K562 (cell line): ENCODE results near the gene ZNF598. TPM values are rescaled to one million over a fixed set of nuclear protein-coding genes. Genes with fewer than 3 reads are reported as not detected.

ENCODE experiments used
- CREM ChIP-seq: IDR thresholded peaks from 2 replicates; pipeline ENCODE4 v1.6.1; 2014; ENCODE audit warnings: antibody characterized with exemption, low read depth
- CTBP1 ChIP-seq: fragments of 450-650 bp; IDR thresholded peaks from 2 replicates; pipeline ENCODE4 v1.6.1; 2016; ENCODE audit warnings: borderline replicate concordance
- CTCFL ChIP-seq: IDR thresholded peaks from 2 replicates; pipeline ENCODE4 v1.6.1; 2011; ENCODE audit warnings: borderline replicate concordance, low read depth, mild to moderate bottlenecking, moderate library complexity, low read length; ENCODE audit not compliant: insufficient read depth, poor library complexity, severe bottlenecking
- EGR1 ChIP-seq: fragments of 450-650 bp; conservative IDR thresholded peaks from 2 replicates; pipeline ENCODE4 v1.6.1; 2017; ENCODE audit warnings: mild to moderate bottlenecking
- FOXJ2 ChIP-seq: fragments of 200-800 bp; sonication (Bioruptor generic); IDR thresholded peaks from 2 replicates; pipeline ENCODE4 v1.6.1; 2016; ENCODE audit warnings: missing genetic modification characterization, missing compliant biosample characterization
- FOXM1 ChIP-seq, 2 experiments: fragments of 450-650 bp in 1 of 2; sonication (generic) in 1 of 2; formaldehyde crosslinking in 1 of 2; IDR thresholded peaks; 2 replicates each; pipeline versions ENCODE4 v1.6.1 to v1.9.0; 2017 to 2022; ENCODE audit warnings: low read depth in 2 of 2, mild to moderate bottlenecking in 2 of 2, missing genetic modification reagents in 1 of 2, moderate library complexity in 1 of 2
- FOXO4 ChIP-seq: fragments of 450-650 bp; formaldehyde crosslinking; IDR thresholded peaks from 2 replicates; pipeline ENCODE4 v1.4.0; 2020; ENCODE audit warnings: mild to moderate bottlenecking, moderate library complexity
- GMEB1 ChIP-seq: fragments of 250-450 bp; sonication (Bioruptor Pico); IDR thresholded peaks from 2 replicates; pipeline ENCODE4 v1.4.0; 2020; ENCODE audit warnings: mild to moderate bottlenecking
- GTF2A2 ChIP-seq: IDR thresholded peaks from 2 replicates; pipeline ENCODE4 v1.6.1; 2016; ENCODE audit warnings: mild to moderate bottlenecking, missing genetic modification characterization, missing compliant biosample characterization
- KDM2B ChIP-seq: fragments of 250-450 bp; sonication (Bioruptor Pico); IDR thresholded peaks from 2 replicates; pipeline ENCODE4 v1.8.0; 2021; ENCODE audit warnings: mild to moderate bottlenecking, moderate library complexity
- NFE2L1 ChIP-seq: fragments of 450-650 bp; IDR thresholded peaks from 2 replicates; pipeline ENCODE4 v1.6.1; 2016; ENCODE audit warnings: missing genetic modification characterization, low read depth, mild to moderate bottlenecking, missing compliant biosample characterization, moderate library complexity, borderline replicate concordance
- NFXL1 ChIP-seq: fragments of 450-650 bp; formaldehyde crosslinking; IDR thresholded peaks from 2 replicates; pipeline ENCODE4 v1.4.0; 2021; ENCODE audit warnings: mild to moderate bottlenecking
- NR1H2 ChIP-seq: sonication (generic); formaldehyde crosslinking; IDR thresholded peaks from 2 replicates; pipeline ENCODE4 v1.4.0; 2020; ENCODE audit warnings: mild to moderate bottlenecking, missing genetic modification reagents
- SIN3A ChIP-seq, 2 experiments: fragments of 150-350 bp in 1 of 2; IDR thresholded peaks; 2 replicates each; pipeline ENCODE4 v1.6.1; 2011 to 2016; ENCODE audit warnings: borderline replicate concordance in 2 of 2, low read depth in 2 of 2, low read length in 2 of 2, mild to moderate bottlenecking in 2 of 2, moderate library complexity in 2 of 2; ENCODE audit not compliant: control insufficient read depth in 1 of 2
- SNIP1 ChIP-seq: fragments of 450-650 bp; IDR thresholded peaks from 2 replicates; pipeline ENCODE4 v1.7.1; 2017; ENCODE audit warnings: low read depth, mild to moderate bottlenecking
- THRB ChIP-seq: fragments of 450-650 bp; formaldehyde crosslinking; conservative IDR thresholded peaks from 2 replicates; pipeline ENCODE4 v1.4.0; 2022; ENCODE audit warnings: mild to moderate bottlenecking, missing genetic modification characterization
- ZNF589 ChIP-seq: fragments of 200-800 bp; sonication (Bioruptor generic); IDR thresholded peaks from 2 replicates; pipeline ENCODE4 v1.6.1; 2016; ENCODE audit warnings: low read depth, missing genetic modification characterization, missing compliant biosample characterization
- ZNF696 ChIP-seq: fragments of 250-450 bp; sonication (Bioruptor Pico); conservative IDR thresholded peaks from 2 replicates; pipeline ENCODE4 v1.4.0; 2020; ENCODE audit warnings: mild to moderate bottlenecking, moderate library complexity
- ZNF79 ChIP-seq: fragments of 250-450 bp; sonication (Bioruptor Pico); IDR thresholded peaks from 2 replicates; pipeline ENCODE4 v1.4.0; 2020; ENCODE audit warnings: low read depth, mild to moderate bottlenecking, moderate library complexity
- ZSCAN32 ChIP-seq: fragments of 450-650 bp; formaldehyde crosslinking; IDR thresholded peaks from 2 replicates; pipeline ENCODE4 v1.4.0; 2020; ENCODE audit warnings: mild to moderate bottlenecking, moderate library complexity
- polyA plus RNA-seq, 8 experiments: library from polyadenylated mRNA; depleted of rRNA in 4 of 8; stranded (reverse) in 5 of 8; unstranded in 3 of 8; fragments of >200 nt; fragmentation: Nextera tagmentation in 2 of 8; fragmentation: Illumina TruSeq in 1 of 8; extraction: Ambion mirVana in 2 of 8; extraction: Trizol in 1 of 8; gene quantifications; 2 replicates each; pipeline versions ENCODE4 v1.2.1 to v1.2.3, GENCODE V29; 2011 to 2014; ENCODE audit warnings: inconsistent platforms in 1 of 8, missing spikeins in 1 of 8
- total RNA-seq, 7 experiments: library from RNA; depleted of rRNA in 6 of 7; stranded (reverse); fragments of >200 nt in 6 of 7; fragmentation: Illumina TruSeq in 2 of 7; extraction: Trizol in 2 of 7; gene quantifications; 2 replicates each; pipeline versions ENCODE4 v1.2.1 to v1.2.3, GENCODE V29; 2011 to 2021; ENCODE audit warnings: low replicate concordance in 1 of 7

Gene ZNF598
- total and polyA plus RNA-seq, 9 of the 15 experiments (the other 6 are each of a cell fraction or from before 2014, with no cell fraction given), result 0.11 to 115 (median 29.6) TPM

GRCh38 chr16:1984347-1985225 lies 25.0 kb downstream of the ZNF598 start (continued):
- TF ChIP-seq NFE2L1 (tag), result no peak
- TF ChIP-seq ZNF696 (CRISPR knock-in tag), result no peak
- no peak for TF ChIP-seq NFXL1 (CRISPR knock-in tag)
- no peak for TF ChIP-seq THRB (CRISPR knock-in tag)
- TF ChIP-seq FOXO4 (CRISPR knock-in tag), result no peak
- 0 out of 2 replicates have a peak, but pooled peaks have one; percentile 4 for TF ChIP-seq FOXJ2
- TF ChIP-seq FOXM1 (IDR thresholded peaks at IDR 0.05; ENCODE audit: low read depth), result no peak
- TF ChIP-seq FOXM1 (CRISPR knock-in tag; IDR thresholded peaks at IDR 0.05; ENCODE audit: low read depth), result 0 out of 2 replicates have a peak, but pooled peaks have one; percentile 14
- no peak for TF ChIP-seq CTBP1
- TF ChIP-seq KDM2B (CRISPR knock-in tag), result 0 out of 2 replicates have a peak, but pooled peaks have one; percentile 11
- TF ChIP-seq CREM, result no peak
- no peak for TF ChIP-seq SNIP1
- no peak for TF ChIP-seq GMEB1 (CRISPR knock-in tag)
- TF ChIP-seq GTF2A2 (tag), result no peak
- TF ChIP-seq ZSCAN32 (CRISPR knock-in tag), result no peak
- TF ChIP-seq ZNF589, result no peak
- TF ChIP-seq NR1H2 (CRISPR knock-in tag), result no peak; the same call in 1 of the 2 replicates
- TF ChIP-seq SIN3A (IDR thresholded peaks at IDR 0.05; ENCODE audit: borderline replicate concordance in 2 of 2, control insufficient read depth in 1 of 2, low read depth in 2 of 2, low read length in 2 of 2), result 0 out of 4 replicates have a peak, but pooled peaks of 1 of the 2 experiments have one; percentile 17
- no peak for TF ChIP-seq ZNF79 (CRISPR knock-in tag)
- TF ChIP-seq EGR1, result peak; percentile 38; the same call in 1 of the 2 replicates
- TF ChIP-seq CTCFL, result peak; percentile 16
